T-helper 2 cell treated with Interferon-gamma antibody and Interleukin-4, amounts not matched to agents 5 μg/mL and 100 μg/mL, for 36 hours (primary cell): Measurements from ENCODE around the gene RGL3.
A peak's percentile ranks its signal among the peaks of the same experiment; 100 is the strongest.
"Not testable (repeated sequence)": the region's sequence is repeated elsewhere in the genome, so short reads cannot be mapped to it uniquely, and the experiment has no call there.

Source experiments
- DNase-seq: peaks from one replicate; pipeline ENCODE4 v3.0.0; 2021; ENCODE audit warnings: low spot score
- H3K27ac Mint-ChIP-seq: one replicate; pipeline ENCODE4 v1.8.0; 2021; ENCODE audit warnings: mild to moderate bottlenecking, mixed read lengths
- H3K27me3 Mint-ChIP-seq: one replicate; pipeline ENCODE4 v1.8.0; 2021; ENCODE audit warnings: low read depth, mixed read lengths
- H3K36me3 Mint-ChIP-seq: one replicate; pipeline ENCODE4 v1.8.0; 2021; ENCODE audit warnings: low read depth, mixed read lengths
- H3K4me1 Mint-ChIP-seq: one replicate; pipeline ENCODE4 v1.8.0; 2021; ENCODE audit warnings: low read depth, mixed read lengths
- H3K4me3 Mint-ChIP-seq: one replicate; pipeline ENCODE4 v1.8.0; 2022; ENCODE audit warnings: mild to moderate bottlenecking, moderate library complexity, mixed read lengths
- H3K9me3 Mint-ChIP-seq: one replicate; pipeline ENCODE4 v1.8.0; 2021; ENCODE audit warnings: mixed read lengths

The RGL3 gene

GRCh38 chr19:11418549-11419506, at the start of gene RGL3:
Gene RGL3, minus strand, starts transcription at chr19:11419314. Its CDS starts 36 bp downstream, at chr19:11419278.
- DNase-seq: no peak
- peak within 1 kb of the TSS; percentile 63 for H3K4me3 Mint-ChIP-seq
- no peaks in the 10 kb centered on the region for H3K36me3 Mint-ChIP-seq
- H3K4me1 Mint-ChIP-seq: peaks cover 17% of the 10 kb centered on the region
- H3K9me3 Mint-ChIP-seq: no peaks in the 10 kb centered on the region
- no peak within 1 kb of the TSS for H3K27ac Mint-ChIP-seq
- H3K27me3 Mint-ChIP-seq: peaks cover 74% of the 10 kb centered on the region

GRCh38 chr19:11468266-11468845, 49.2 kb upstream of the RGL3 start:
- not testable (repeated sequence) for H3K27me3 Mint-ChIP-seq, H3K9me3 Mint-ChIP-seq, H3K4me1 Mint-ChIP-seq, H3K27ac Mint-ChIP-seq, H3K4me3 Mint-ChIP-seq, DNase-seq, H3K36me3 Mint-ChIP-seq

GRCh38 chr19:11465600-11465999, 46.5 kb upstream of the RGL3 start:
- H3K36me3 Mint-ChIP-seq: no peaks in the 10 kb centered on the region
- no peaks in the 10 kb centered on the region for H3K4me1 Mint-ChIP-seq
- no peak for DNase-seq
- H3K9me3 Mint-ChIP-seq: no peaks in the 10 kb centered on the region
- H3K27ac Mint-ChIP-seq: no peak overlapping the region
- H3K27me3 Mint-ChIP-seq: no peaks in the 10 kb centered on the region
- no peak overlapping the region for H3K4me3 Mint-ChIP-seq

- H3K36me3 Mint-ChIP-seq: no peaks in the 10 kb centered on the region
- H3K9me3 Mint-ChIP-seq: no peaks in the 10 kb centered on the region
- DNase-seq: no peak
- no peak overlapping the region for H3K4me3 Mint-ChIP-seq
- no peaks in the 10 kb centered on the region for H3K4me1 Mint-ChIP-seq
- H3K27ac Mint-ChIP-seq: no peak overlapping the region
- no peaks in the 10 kb centered on the region for H3K27me3 Mint-ChIP-seq
These were observed 45.5 kb upstream of the RGL3 start for GRCh38 chr19:11464333-11465265.

GRCh38 chr19:11463391-11463790, 44.3 kb upstream of the RGL3 start:
- Mint-ChIP-seq H3K9me3 (no peaks in the 10 kb centered on the region), H3K4me3 (no peak overlapping the region), H3K27me3 (no peaks in the 10 kb centered on the region), H3K36me3 (no peaks in the 10 kb centered on the region), H3K4me1 (no peaks in the 10 kb centered on the region), H3K27ac (no peak overlapping the region)
- DNase-seq: no peak

- Mint-ChIP-seq H3K27ac (no peak overlapping the region), H3K27me3 (no peaks in the 10 kb centered on the region), H3K4me3 (no peak overlapping the region), H3K4me1 (no peaks in the 10 kb centered on the region), H3K9me3 (no peaks in the 10 kb centered on the region), H3K36me3 (no peaks in the 10 kb centered on the region)
- no peak for DNase-seq
These were observed 42.3 kb upstream of the RGL3 start for GRCh38 chr19:11461453-11461852.

- no peaks in the 10 kb centered on the region for H3K36me3 Mint-ChIP-seq
- no peak overlapping the region for H3K27ac Mint-ChIP-seq
- H3K9me3 Mint-ChIP-seq: no peaks in the 10 kb centered on the region
- no peak overlapping the region for H3K4me3 Mint-ChIP-seq
- H3K27me3 Mint-ChIP-seq: no peaks in the 10 kb centered on the region
- no peak for DNase-seq
- H3K4me1 Mint-ChIP-seq: no peaks in the 10 kb centered on the region
These were observed 41.1 kb upstream of the RGL3 start for GRCh38 chr19:11460207-11460606.

- not testable (repeated sequence) for H3K27ac Mint-ChIP-seq, DNase-seq, H3K4me1 Mint-ChIP-seq, H3K9me3 Mint-ChIP-seq, H3K36me3 Mint-ChIP-seq, H3K27me3 Mint-ChIP-seq, H3K4me3 Mint-ChIP-seq
These were observed 39.8 kb upstream of the RGL3 start for GRCh38 chr19:11458912-11459311.

GRCh38 chr19:11458236-11458900, 39.3 kb upstream of the RGL3 start:
- H3K9me3 Mint-ChIP-seq: no peaks in the 10 kb centered on the region
- no peak overlapping the region for H3K27ac Mint-ChIP-seq
- H3K27me3 Mint-ChIP-seq: no peaks in the 10 kb centered on the region
- H3K4me3 Mint-ChIP-seq: no peak overlapping the region
- DNase-seq: no peak
- H3K4me1 Mint-ChIP-seq: no peaks in the 10 kb centered on the region
- H3K36me3 Mint-ChIP-seq: no peaks in the 10 kb centered on the region

- no peak overlapping the region for H3K4me3 Mint-ChIP-seq
- no peaks in the 10 kb centered on the region for H3K36me3 Mint-ChIP-seq
- DNase-seq: no peak
- no peak overlapping the region for H3K27ac Mint-ChIP-seq
- H3K4me1 Mint-ChIP-seq: no peaks in the 10 kb centered on the region
- H3K27me3 Mint-ChIP-seq: no peaks in the 10 kb centered on the region
- no peaks in the 10 kb centered on the region for H3K9me3 Mint-ChIP-seq
These were observed 38.7 kb upstream of the RGL3 start for GRCh38 chr19:11457831-11458230.

GRCh38 chr19:11457115-11457514, 38.0 kb upstream of the RGL3 start:
- no peaks in the 10 kb centered on the region for H3K9me3 Mint-ChIP-seq
- no peak overlapping the region for H3K27ac Mint-ChIP-seq
- DNase-seq: no peak
- H3K4me3 Mint-ChIP-seq: no peak overlapping the region
- H3K4me1 Mint-ChIP-seq: no peaks in the 10 kb centered on the region
- H3K36me3 Mint-ChIP-seq: no peaks in the 10 kb centered on the region
- no peaks in the 10 kb centered on the region for H3K27me3 Mint-ChIP-seq

- H3K9me3 Mint-ChIP-seq: no peaks in the 10 kb centered on the region
- H3K27ac Mint-ChIP-seq: no peak overlapping the region
- no peaks in the 10 kb centered on the region for H3K36me3 Mint-ChIP-seq
- H3K4me3 Mint-ChIP-seq: no peak overlapping the region
- no peaks in the 10 kb centered on the region for H3K4me1 Mint-ChIP-seq
- no peak for DNase-seq
- H3K27me3 Mint-ChIP-seq: no peaks in the 10 kb centered on the region
These were observed 37.5 kb upstream of the RGL3 start for GRCh38 chr19:11456659-11457058.

GRCh38 chr19:11455233-11455554, 36.1 kb upstream of the RGL3 start:
- H3K9me3 Mint-ChIP-seq, DNase-seq, H3K4me1 Mint-ChIP-seq, H3K4me3 Mint-ChIP-seq, H3K27me3 Mint-ChIP-seq, H3K36me3 Mint-ChIP-seq, H3K27ac Mint-ChIP-seq: not testable (repeated sequence)
